C4-2B (cell line): ENCODE results near the gene AMMECR1.

Experiments used
- CTCF ChIP-seq: fragments of 450-650 bp; conservative IDR thresholded peaks from 2 replicates; pipeline ENCODE4 v1.5.1; 2017; ENCODE audit warnings: mild to moderate bottlenecking
- ZFX ChIP-seq: fragments of 450-650 bp; IDR thresholded peaks from 2 replicates; pipeline ENCODE4 v1.6.1; 2017

GRCh38 chrX:110222497-110223257 lies 95.2 kb downstream of the AMMECR1 start:
- TF ChIP-seq CTCF: no peak
- TF ChIP-seq ZFX: no peak
